Measurements from ENCODE around the gene FRAS1. TPM values are rescaled to one million over a fixed set of nuclear protein-coding genes. Genes with fewer than 3 reads are reported as not detected.

Gene FRAS1
- total and polyA plus RNA-seq, 2 of the 8 experiments (the other 6 are each of a cell fraction or from before 2014, with no cell fraction given): 38.5 to 109 TPM

GRCh38 chr4:78362310-78362709, 305.2 kb downstream of the FRAS1 start (continued):
- TF ChIP-seq CHD1 (IDR thresholded peaks at IDR 0.05; ENCODE audit: low read depth, low read length): no peak
- no peak for TF ChIP-seq POLR2AphosphoS5 (IDR thresholded peaks at IDR 0.05; ENCODE audit: low read depth, low read length)
- no peak for TF ChIP-seq CBX5 (IDR thresholded peaks at IDR 0.05; ENCODE audit: low read depth, low read length)
- TF ChIP-seq YY1 (IDR thresholded peaks at IDR 0.05; ENCODE audit: low read depth, low read length): 0 out of 2 replicates have a peak, but pooled peaks have one; percentile 17
- TF ChIP-seq E2F6 (IDR thresholded peaks at IDR 0.05): peak; percentile 39; the same call in 1 of the 2 replicates
- TF ChIP-seq GABPA (IDR thresholded peaks at IDR 0.05; ENCODE audit: borderline replicate concordance, insufficient read depth, low read length): no peak
- no peak for TF ChIP-seq SIX5 (IDR thresholded peaks at IDR 0.05; ENCODE audit: low read depth, low read length)
- TF ChIP-seq JUND (IDR thresholded peaks at IDR 0.05; ENCODE audit: low read length): no peak
- no peak for TF ChIP-seq TCF12 (IDR thresholded peaks at IDR 0.05; ENCODE audit: low read depth, low read length)
- no peak for TF ChIP-seq CBX8 (IDR thresholded peaks at IDR 0.05; ENCODE audit: borderline replicate concordance, low read depth, low read length)
- TF ChIP-seq CTBP2 (IDR thresholded peaks at IDR 0.05; ENCODE audit: borderline replicate concordance, insufficient read depth, insufficient read length, low read length): no peak

Data from H1 (cell line).